ENCODE measurements around the gene THSD4.

- TF ChIP-seq CTCF (conservative IDR thresholded peaks at IDR 0.05) (no peak), EZH2 (IDR thresholded peaks at IDR 0.05; ENCODE audit: low read depth) (no peak)
Measured at GRCh38 chr15:71183063-71183462, 67.8 kb downstream of the THSD4 start.
